ENCODE measurements around the gene ACP6.

The ACP6 gene

GRCh38 chr1:147648933-147649332, 21.4 kb downstream of the ACP6 start:
- FAIRE-seq = no peak

GRCh38 chr1:147647796-147648633, 22.3 kb downstream of the ACP6 start:
- no peak for FAIRE-seq

GRCh38 chr1:147643974-147644373, 26.4 kb downstream of the ACP6 start:
- no peak for FAIRE-seq

GRCh38 chr1:147641695-147642592, 28.4 kb downstream of the ACP6 start:
- FAIRE-seq = no peak

GRCh38 chr1:147641291-147641690, 29.0 kb downstream of the ACP6 start:
- no peak for FAIRE-seq

- no peak for FAIRE-seq
Measured at GRCh38 chr1:147640553-147641165, 29.7 kb downstream of the ACP6 start.

- no peak for FAIRE-seq
Measured at GRCh38 chr1:147636314-147636713, 34.0 kb downstream of the ACP6 start.

- no peak for FAIRE-seq
Measured at GRCh38 chr1:147635342-147635741, 35.0 kb downstream of the ACP6 start.

GRCh38 chr1:147634645-147635044, 35.7 kb downstream of the ACP6 start:
- no peak for FAIRE-seq

GRCh38 chr1:147633759-147634158, 36.6 kb downstream of the ACP6 start:
- FAIRE-seq = no peak

GRCh38 chr1:147631839-147632238, 38.5 kb downstream of the ACP6 start:
- FAIRE-seq = no peak

- FAIRE-seq = no peak
Measured at GRCh38 chr1:147630447-147630846, 39.9 kb downstream of the ACP6 start.

- FAIRE-seq = no peak
Measured at GRCh38 chr1:147630022-147630421, 40.3 kb downstream of the ACP6 start.

- FAIRE-seq = no peak
Measured at GRCh38 chr1:147628441-147628840, 41.9 kb downstream of the ACP6 start.

- no peak for FAIRE-seq
Measured at GRCh38 chr1:147627435-147628110, 42.8 kb downstream of the ACP6 start.

GRCh38 chr1:147626739-147627138, 43.6 kb downstream of the ACP6 start:
- no peak for FAIRE-seq

- FAIRE-seq = no peak
Measured at GRCh38 chr1:147626291-147626690, 44.0 kb downstream of the ACP6 start.

- FAIRE-seq = no peak
Measured at GRCh38 chr1:147625362-147625995, 44.8 kb downstream of the ACP6 start.

- no peak for FAIRE-seq
Measured at GRCh38 chr1:147624529-147624928, 45.8 kb downstream of the ACP6 start.

GRCh38 chr1:147624011-147624410, 46.3 kb downstream of the ACP6 start:
- FAIRE-seq = no peak

GRCh38 chr1:147622731-147623130, 47.6 kb downstream of the ACP6 start:
- FAIRE-seq = no peak

GRCh38 chr1:147620543-147620942, 49.8 kb downstream of the ACP6 start:
- FAIRE-seq = no peak

Measured in endometrium (tissue), 2 donors.